Esophagus squamous epithelium (tissue), 4 donors: Measurements from ENCODE around the gene GREB1.

ENCODE experiments used
- CTCF ChIP-seq, 6 experiments: fragments of 450-650 bp in 4 of 6; fragments of 200-600 bp in 2 of 6; sonication (generic) in 2 of 6; IDR thresholded peaks; one replicate each; pipeline ENCODE4 v1.5.1; 2016 to 2019; ENCODE audit warnings: antibody characterized with exemption in 6 of 6, mild to moderate bottlenecking in 4 of 6, moderate library complexity in 4 of 6
- POLR2A ChIP-seq, 4 donors: fragments of 450-650 bp; IDR thresholded peaks; one replicate each; pipeline ENCODE4 v1.6.1; 2017; ENCODE audit warnings: antibody characterized with exemption in 4 of 4, mild to moderate bottlenecking in 4 of 4, moderate library complexity in 3 of 4

DNA sequence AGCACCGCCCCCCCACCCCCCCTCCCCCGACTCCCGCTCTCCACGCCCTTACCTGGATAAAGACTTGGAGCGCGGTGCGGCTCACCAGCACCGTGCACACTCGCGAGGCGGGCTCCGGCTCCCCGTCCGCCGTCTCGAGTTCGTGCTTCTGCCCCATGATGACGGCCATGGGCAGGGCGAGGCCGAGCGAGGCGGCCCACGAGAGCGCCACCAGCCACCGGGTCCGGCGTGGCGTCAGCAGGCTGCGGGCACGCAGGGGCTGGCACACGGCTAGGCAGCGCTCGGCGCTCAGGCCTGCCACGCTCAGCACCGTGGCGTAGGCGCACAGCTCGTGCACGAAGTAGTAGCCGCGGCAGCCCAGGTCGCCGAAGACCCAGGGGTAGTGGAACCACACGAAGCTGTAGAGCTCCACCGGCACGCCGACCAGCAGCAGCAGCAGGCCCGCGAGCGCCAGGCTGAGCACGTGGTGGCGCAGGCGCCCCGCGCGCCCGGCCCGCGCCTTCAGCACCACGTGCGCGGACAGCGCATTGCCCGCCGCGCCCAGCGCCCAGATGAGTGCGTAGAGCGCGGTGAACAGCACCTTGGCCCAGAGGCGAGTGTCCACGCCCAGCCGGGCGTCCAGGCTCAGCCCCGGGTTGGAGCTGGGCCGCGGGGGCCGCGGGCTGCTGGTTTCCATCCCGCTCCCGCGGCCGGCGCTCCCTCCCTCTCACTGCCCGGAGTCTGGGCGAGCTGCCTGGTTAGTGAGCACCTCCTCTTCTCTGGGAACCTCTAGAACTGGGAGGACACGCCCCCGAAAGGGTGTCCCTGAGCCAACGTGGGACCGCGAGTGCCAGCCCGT, 135.8 kb downstream of the GREB1 start, which contains the start of gene NTSR2:
- TF ChIP-seq POLR2A (IDR thresholded peaks at IDR 0.05): no peak
- no peak for TF ChIP-seq CTCF (IDR thresholded peaks at IDR 0.05)
